MG63 (cell line): ENCODE results near the gene OCIAD2. TPM values are rescaled to one million over a fixed set of nuclear protein-coding genes. Genes with fewer than 3 reads are reported as not detected.

ENCODE experiments used
- total RNA-seq: library from RNA; depleted of rRNA; stranded (reverse); fragments of >200 nt; shearing (Covaris generic); gene quantifications from 2 replicates; pipeline ENCODE4 v1.2.3, GENCODE V29; 2014; ENCODE audit warnings: low replicate concordance; rRNA removed

OCIAD2 gene
- total RNA-seq, 1 experiment from 2014 or later: not detected

Other genes with a start within 250 kb of the OCIAD2 start
- 9.7 and 15.9 TPM in 2 replicates for gene FRYL, start 126.5 kb downstream of the OCIAD2 start, total RNA-seq
- 80.6 and 132 TPM in 2 replicates for gene OCIAD1, start 75.7 kb downstream of the OCIAD2 start, total RNA-seq
- gene CWH43, start 79.5 kb upstream of the OCIAD2 start, total RNA-seq: not detected in 2 replicates